ENCODE results near the gene USP47. TPM values are rescaled to one million over a fixed set of nuclear protein-coding genes. Genes with fewer than 3 reads are reported as not detected.

The USP47 gene
- total RNA-seq, 1 experiment from 2014 or later: 36.0 TPM

GRCh38 chr11:11940551-11940950 is 98.8 kb downstream of the USP47 start:
- DNase-seq (ENCODE audit: low spot score): no peak

GRCh38 chr11:11942668-11943067 is 100.9 kb downstream of the USP47 start:
- no peak for DNase-seq (ENCODE audit: low spot score)

GRCh38 chr11:11944444-11944843 is 102.7 kb downstream of the USP47 start:
- no peak for DNase-seq (ENCODE audit: low spot score)

- no peak for DNase-seq (ENCODE audit: low spot score)
Observed at GRCh38 chr11:11946180-11946579, 104.4 kb downstream of the USP47 start.

- no peak for DNase-seq (ENCODE audit: low spot score)
Observed at GRCh38 chr11:11946878-11947277, 105.1 kb downstream of the USP47 start.

GRCh38 chr11:11947825-11948224 is 106.1 kb downstream of the USP47 start:
- no peak for DNase-seq (ENCODE audit: low spot score)

GRCh38 chr11:11948242-11948947 is 106.6 kb downstream of the USP47 start:
- no peak for DNase-seq (ENCODE audit: low spot score)

GRCh38 chr11:11949482-11949881 is 107.7 kb downstream of the USP47 start:
- no peak for DNase-seq (ENCODE audit: low spot score)

- DNase-seq (ENCODE audit: low spot score): no peak
Observed at GRCh38 chr11:11952036-11952435, 110.3 kb downstream of the USP47 start.

- no peak for DNase-seq (ENCODE audit: low spot score)
Observed at GRCh38 chr11:11956006-11956405, 114.2 kb downstream of the USP47 start.

GRCh38 chr11:11958403-11959231 is 116.8 kb downstream of the USP47 start:
- DNase-seq (ENCODE audit: low spot score): no peak

GRCh38 chr11:11959601-11960000 is 117.8 kb downstream of the USP47 start:
- no peak for DNase-seq (ENCODE audit: low spot score)

- no peak for DNase-seq (ENCODE audit: low spot score)
Observed at GRCh38 chr11:11960687-11961086, 118.9 kb downstream of the USP47 start.

- DNase-seq (ENCODE audit: low spot score): no peak
Observed at GRCh38 chr11:11961399-11962028, 119.7 kb downstream of the USP47 start.

- no peak for DNase-seq (ENCODE audit: low spot score)
Observed at GRCh38 chr11:11963067-11963466, 121.3 kb downstream of the USP47 start.

- DNase-seq (ENCODE audit: low spot score): no peak
Observed at GRCh38 chr11:11963842-11964773, 122.3 kb downstream of the USP47 start.

GRCh38 chr11:11964774-11965150 is 123.0 kb downstream of the USP47 start:
- DNase-seq (ENCODE audit: low spot score): no peak

- no peak for DNase-seq (ENCODE audit: low spot score)
Observed at GRCh38 chr11:11965192-11965591, 123.4 kb downstream of the USP47 start.

GRCh38 chr11:11965656-11966353 is 124.0 kb downstream of the USP47 start:
- no peak for DNase-seq (ENCODE audit: low spot score)

GRCh38 chr11:11966354-11966741 is 124.6 kb downstream of the USP47 start:
- DNase-seq (ENCODE audit: low spot score): no peak
